Measurements from ENCODE around the gene TARS1. TPM values are rescaled to one million over a fixed set of nuclear protein-coding genes. Genes with fewer than 3 reads are reported as not detected.

TARS1 gene
- polyA plus RNA-seq, 2 of the 4 experiments (the other 2 are of a cell fraction): 287 to 398 TPM

DNA sequence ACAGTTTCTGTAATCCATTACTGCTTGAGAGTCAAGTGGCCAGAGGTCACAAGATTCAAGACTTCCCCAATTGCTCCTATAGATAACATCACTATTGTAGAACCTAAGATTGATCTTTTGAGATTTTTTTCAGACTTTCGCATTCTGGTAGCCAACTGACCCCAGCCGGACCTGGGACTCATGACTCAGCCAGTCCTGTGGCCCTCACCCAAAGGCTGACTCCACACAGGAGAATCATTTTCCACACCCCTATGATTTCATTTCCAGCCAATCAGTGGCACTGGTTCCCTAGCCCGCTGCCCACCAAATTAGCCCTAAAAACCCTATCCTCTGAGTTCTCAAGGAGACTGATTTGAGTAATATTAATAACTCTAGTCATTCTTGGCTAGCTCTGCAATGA lies 36.2 kb downstream of the TARS1 start:
- no peaks in the 10 kb centered on the region for H3K4me1 ChIP-seq
- FAIRE-seq: no peak
- H3K27ac ChIP-seq: no peak overlapping the region
- ChIA-PET CTCF (interaction anchor here (0.6 to 1.3 kb wide), 2 partner anchors 493 to 1237 kb away, joined by 3 read pairs; no protein-coding TSS in a partner anchor), POLR2A (no interaction called here)
- ATAC-seq: peak in 1 of 2 experiments; percentile 33; a peak in 1 of 6 replicates
- no peak overlapping the region for H3K4me2 ChIP-seq
- no peaks in the 10 kb centered on the region for H3K9me3 ChIP-seq
- TF ChIP-seq FOXS1 (CRISPR knock-in tag; IDR thresholded peaks at IDR 0.05) (no peak), CHD2 (IDR thresholded peaks at IDR 0.05; ENCODE audit: low read length, partially characterized antibody) (no peak), CBX8 (IDR thresholded peaks at IDR 0.05) (no peak)
- TF ChIP-seq, protein P1, sequence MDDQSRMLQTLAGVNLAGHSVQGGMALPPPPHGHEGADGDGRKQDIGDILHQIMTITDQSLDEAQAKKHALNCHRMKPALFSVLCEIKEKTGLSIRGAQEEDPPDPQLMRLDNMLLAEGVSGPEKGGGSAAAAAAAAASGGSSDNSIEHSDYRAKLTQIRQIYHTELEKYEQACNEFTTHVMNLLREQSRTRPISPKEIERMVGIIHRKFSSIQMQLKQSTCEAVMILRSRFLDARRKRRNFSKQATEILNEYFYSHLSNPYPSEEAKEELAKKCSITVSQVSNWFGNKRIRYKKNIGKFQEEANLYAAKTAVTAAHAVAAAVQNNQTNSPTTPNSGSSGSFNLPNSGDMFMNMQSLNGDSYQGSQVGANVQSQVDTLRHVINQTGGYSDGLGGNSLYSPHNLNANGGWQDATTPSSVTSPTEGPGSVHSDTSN (IDR thresholded peaks at IDR 0.05): no peak
- H3K4me3 ChIP-seq: no peak overlapping the region
- no peak for DNase-seq (ENCODE audit: low read depth in 1 of 2, low spot score in 1 of 2)
- 97% methylated on average over 3 of the region's 3 CpGs for WGBS (ENCODE audit: missing lambda C conversion rate)

DNA sequence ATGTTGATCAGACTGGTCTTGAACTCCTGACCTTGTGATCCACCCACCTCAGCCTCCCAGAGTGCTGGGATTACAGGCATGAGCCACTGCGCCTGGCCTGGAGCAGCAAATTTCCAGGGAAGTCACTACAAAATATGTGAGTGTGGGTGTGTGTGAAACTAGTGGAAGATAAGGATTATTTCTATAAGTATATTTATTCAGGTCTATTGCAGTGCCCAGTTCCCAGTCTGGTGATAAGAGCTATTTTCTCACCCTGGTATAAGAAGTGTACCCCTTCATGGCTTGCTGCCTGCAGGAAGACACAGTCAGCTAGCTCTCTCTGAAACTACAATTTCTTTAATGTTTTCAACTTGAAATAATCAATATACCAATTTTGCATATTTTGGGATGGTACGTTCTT lies 37.1 kb downstream of the TARS1 start:
- FAIRE-seq: no peak
- Histone ChIP-seq H3K4me1 (no peaks in the 10 kb centered on the region), H3K4me3 (no peak overlapping the region), H3K9me3 (no peaks in the 10 kb centered on the region), H3K27ac (no peak overlapping the region), H3K4me2 (no peak overlapping the region)
- ChIA-PET POLR2A (no interaction called here), CTCF (interaction anchor here (1.8 to 3.0 kb wide), 2 partner anchors 8 to 457 kb away, joined by 8 read pairs; no protein-coding TSS in a partner anchor)
- no peak for DNase-seq (ENCODE audit: low read depth in 1 of 2, low spot score in 1 of 2)
- no peak for ATAC-seq
- 89% methylated on average over 2 of the region's 2 CpGs for WGBS (ENCODE audit: missing lambda C conversion rate)
- no peak for TF ChIP-seq PHF8 (IDR thresholded peaks at IDR 0.05; ENCODE audit: borderline replicate concordance, low read depth)
- no peak for TF ChIP-seq RARB (CRISPR knock-in tag; IDR thresholded peaks at IDR 0.05)
- TF ChIP-seq BHLHE40 (IDR thresholded peaks at IDR 0.05; ENCODE audit: low read depth, low read length): no peak
- TF ChIP-seq SMC3 (IDR thresholded peaks at IDR 0.05): no peak
- no peak for TF ChIP-seq MYC (IDR thresholded peaks at IDR 0.05; ENCODE audit: borderline replicate concordance, low read length)
- TF ChIP-seq, protein P2, sequence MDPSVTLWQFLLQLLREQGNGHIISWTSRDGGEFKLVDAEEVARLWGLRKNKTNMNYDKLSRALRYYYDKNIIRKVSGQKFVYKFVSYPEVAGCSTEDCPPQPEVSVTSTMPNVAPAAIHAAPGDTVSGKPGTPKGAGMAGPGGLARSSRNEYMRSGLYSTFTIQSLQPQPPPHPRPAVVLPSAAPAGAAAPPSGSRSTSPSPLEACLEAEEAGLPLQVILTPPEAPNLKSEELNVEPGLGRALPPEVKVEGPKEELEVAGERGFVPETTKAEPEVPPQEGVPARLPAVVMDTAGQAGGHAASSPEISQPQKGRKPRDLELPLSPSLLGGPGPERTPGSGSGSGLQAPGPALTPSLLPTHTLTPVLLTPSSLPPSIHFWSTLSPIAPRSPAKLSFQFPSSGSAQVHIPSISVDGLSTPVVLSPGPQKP (IDR thresholded peaks at IDR 0.05; ENCODE audit: low read depth, low read length): no peak
- TF ChIP-seq, protein P3, sequence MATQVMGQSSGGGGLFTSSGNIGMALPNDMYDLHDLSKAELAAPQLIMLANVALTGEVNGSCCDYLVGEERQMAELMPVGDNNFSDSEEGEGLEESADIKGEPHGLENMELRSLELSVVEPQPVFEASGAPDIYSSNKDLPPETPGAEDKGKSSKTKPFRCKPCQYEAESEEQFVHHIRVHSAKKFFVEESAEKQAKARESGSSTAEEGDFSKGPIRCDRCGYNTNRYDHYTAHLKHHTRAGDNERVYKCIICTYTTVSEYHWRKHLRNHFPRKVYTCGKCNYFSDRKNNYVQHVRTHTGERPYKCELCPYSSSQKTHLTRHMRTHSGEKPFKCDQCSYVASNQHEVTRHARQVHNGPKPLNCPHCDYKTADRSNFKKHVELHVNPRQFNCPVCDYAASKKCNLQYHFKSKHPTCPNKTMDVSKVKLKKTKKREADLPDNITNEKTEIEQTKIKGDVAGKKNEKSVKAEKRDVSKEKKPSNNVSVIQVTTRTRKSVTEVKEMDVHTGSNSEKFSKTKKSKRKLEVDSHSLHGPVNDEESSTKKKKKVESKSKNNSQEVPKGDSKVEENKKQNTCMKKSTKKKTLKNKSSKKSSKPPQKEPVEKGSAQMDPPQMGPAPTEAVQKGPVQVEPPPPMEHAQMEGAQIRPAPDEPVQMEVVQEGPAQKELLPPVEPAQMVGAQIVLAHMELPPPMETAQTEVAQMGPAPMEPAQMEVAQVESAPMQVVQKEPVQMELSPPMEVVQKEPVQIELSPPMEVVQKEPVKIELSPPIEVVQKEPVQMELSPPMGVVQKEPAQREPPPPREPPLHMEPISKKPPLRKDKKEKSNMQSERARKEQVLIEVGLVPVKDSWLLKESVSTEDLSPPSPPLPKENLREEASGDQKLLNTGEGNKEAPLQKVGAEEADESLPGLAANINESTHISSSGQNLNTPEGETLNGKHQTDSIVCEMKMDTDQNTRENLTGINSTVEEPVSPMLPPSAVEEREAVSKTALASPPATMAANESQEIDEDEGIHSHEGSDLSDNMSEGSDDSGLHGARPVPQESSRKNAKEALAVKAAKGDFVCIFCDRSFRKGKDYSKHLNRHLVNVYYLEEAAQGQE (IDR thresholded peaks at IDR 0.05): no peak
- TF ChIP-seq KDM1A (IDR thresholded peaks at IDR 0.05; ENCODE audit: low read depth): no peak
- TF ChIP-seq NR3C1 (IDR thresholded peaks at IDR 0.05): no peak
- TF ChIP-seq MAZ (IDR thresholded peaks at IDR 0.05; ENCODE audit: borderline replicate concordance, low read depth, low read length): no peak
- no peak for TF ChIP-seq CBX2 (IDR thresholded peaks at IDR 0.05; ENCODE audit: borderline replicate concordance, low read depth)
- no peak for TF ChIP-seq TP53 (CRISPR knock-in tag; IDR thresholded peaks at IDR 0.05)
- no peak for TF ChIP-seq SREBF2 (IDR thresholded peaks at IDR 0.05)
- no peak for TF ChIP-seq ESRRA (IDR thresholded peaks at IDR 0.05; ENCODE audit: borderline replicate concordance, low read length)
- no peak for TF ChIP-seq RCOR1 (IDR thresholded peaks at IDR 0.05; ENCODE audit: low read depth, low read length)
- TF ChIP-seq NFE2L2 (conservative IDR thresholded peaks at IDR 0.05; ENCODE audit: low read length): no peak

All from A549 (cell line).